Stimulated activated CD8-positive, alpha-beta memory T cell treated with anti-CD3 and anti-CD28 coated beads, Interleukin-4, amount 100 ng/mL, for 24 hours (primary cell): ENCODE results near the gene IGF2.
A peak's percentile ranks its signal among the peaks of the same experiment; 100 is the strongest.
"Not testable (repeated sequence)": the region's sequence is repeated elsewhere in the genome, so short reads cannot be mapped to it uniquely, and the experiment has no call there.

Experiments used
- DNase-seq: peaks from one replicate; pipeline ENCODE4 v3.0.0-alpha.2; 2020; ENCODE audit warnings: low read depth

The IGF2 gene

GRCh38 chr11:2139123-2139521 is at the start of gene IGF2:
Gene IGF2 (minus strand): TSS chr11:2139389. CDS start chr11:2135523, 3,866 bp downstream.
- DNase-seq = no peak

- no peak for DNase-seq
Measured at GRCh38 chr11:2188745-2189144, 49.6 kb upstream of the IGF2 start.

GRCh38 chr11:2187280-2187707 is 48.1 kb upstream of the IGF2 start:
- DNase-seq = no peak

- DNase-seq = peak; percentile 33
Measured at GRCh38 chr11:2186669-2187279, 47.6 kb upstream of the IGF2 start.

GRCh38 chr11:2185324-2186085 is 46.3 kb upstream of the IGF2 start:
- no peak for DNase-seq

GRCh38 chr11:2182692-2183474 is 43.7 kb upstream of the IGF2 start:
- no peak for DNase-seq

- DNase-seq = no peak
Measured at GRCh38 chr11:2182075-2182474, 42.9 kb upstream of the IGF2 start.

- no peak for DNase-seq
Measured at GRCh38 chr11:2180789-2181370, 41.7 kb upstream of the IGF2 start.

- DNase-seq = no peak
Measured at GRCh38 chr11:2180347-2180746, 41.2 kb upstream of the IGF2 start.

- no peak for DNase-seq
Measured at GRCh38 chr11:2179516-2179915, 40.3 kb upstream of the IGF2 start.

- no peak for DNase-seq
Measured at GRCh38 chr11:2178906-2179494, 39.8 kb upstream of the IGF2 start.

GRCh38 chr11:2178055-2178773 is 39.0 kb upstream of the IGF2 start:
- DNase-seq = not testable (repeated sequence)

- no peak for DNase-seq
Measured at GRCh38 chr11:2177076-2177475, 37.9 kb upstream of the IGF2 start.

GRCh38 chr11:2176389-2176900 is 37.3 kb upstream of the IGF2 start:
- no peak for DNase-seq

GRCh38 chr11:2175659-2176058 is 36.5 kb upstream of the IGF2 start:
- no peak for DNase-seq

- no peak for DNase-seq
Measured at GRCh38 chr11:2174361-2174760, 35.2 kb upstream of the IGF2 start.

GRCh38 chr11:2173761-2174160 is 34.6 kb upstream of the IGF2 start:
- DNase-seq = no peak

GRCh38 chr11:2173150-2173693 is 34.0 kb upstream of the IGF2 start:
- no peak for DNase-seq

- no peak for DNase-seq
Measured at GRCh38 chr11:2172676-2173075, 33.5 kb upstream of the IGF2 start.

- no peak for DNase-seq
Measured at GRCh38 chr11:2171591-2172003, 32.4 kb upstream of the IGF2 start, which contains the start of gene TH. Gene TH (minus strand): TSS chr11:2171815. CDS start chr11:2171786, 29 bp downstream.
